Measurements from ENCODE around the gene ARMC7. TPM values are rescaled to one million over a fixed set of nuclear protein-coding genes. Genes with fewer than 3 reads are reported as not detected.

Gene ARMC7
- total RNA-seq, 1 donor from 2014 or later = 15.6 TPM

GRCh38 chr17:75091855-75092327, 17.9 kb upstream of the ARMC7 start:
- TF ChIP-seq CTCF (conservative IDR thresholded peaks at IDR 0.05) = no peak
- H3K27ac Mint-ChIP-seq (ENCODE audit: unreplicated experiment) = no peak overlapping the region
- H3K4me3 Mint-ChIP-seq = peak overlapping the region; percentile 2
- peaks cover 40% of the 10 kb centered on the region for H3K4me1 Mint-ChIP-seq
- H3K9me3 Mint-ChIP-seq = no peaks in the 10 kb centered on the region
- H3K27me3 Mint-ChIP-seq (ENCODE audit: low read depth) = no peaks in the 10 kb centered on the region
- H3K36me3 Mint-ChIP-seq (ENCODE audit: low read depth) = no peaks in the 10 kb centered on the region
- DNase-seq (ENCODE audit: low read depth, low spot score) = no peak

- Mint-ChIP-seq H3K27me3 (ENCODE audit: low read depth) (no peaks in the 10 kb centered on the region), H3K27ac (ENCODE audit: unreplicated experiment) (no peak overlapping the region), H3K4me1 (peaks cover 31% of the 10 kb centered on the region), H3K9me3 (no peaks in the 10 kb centered on the region), H3K36me3 (ENCODE audit: low read depth) (no peaks in the 10 kb centered on the region), H3K4me3 (no peak overlapping the region)
- no peak for DNase-seq (ENCODE audit: low read depth, low spot score)
- TF ChIP-seq CTCF (conservative IDR thresholded peaks at IDR 0.05) = no peak
These were observed 16.1 kb upstream of the ARMC7 start for GRCh38 chr17:75093548-75094158.

- Mint-ChIP-seq H3K4me1 (peaks cover 26% of the 10 kb centered on the region), H3K4me3 (no peak overlapping the region), H3K9me3 (no peaks in the 10 kb centered on the region), H3K36me3 (ENCODE audit: low read depth) (no peaks in the 10 kb centered on the region), H3K27me3 (ENCODE audit: low read depth) (no peaks in the 10 kb centered on the region), H3K27ac (ENCODE audit: unreplicated experiment) (no peak overlapping the region)
- no peak for TF ChIP-seq CTCF (conservative IDR thresholded peaks at IDR 0.05)
- no peak for DNase-seq (ENCODE audit: low read depth, low spot score)
These were observed 14.8 kb upstream of the ARMC7 start for GRCh38 chr17:75094871-75095399.

GRCh38 chr17:75096082-75096625, 13.6 kb upstream of the ARMC7 start:
- Mint-ChIP-seq H3K4me1 (peaks cover 19% of the 10 kb centered on the region), H3K4me3 (no peak overlapping the region)
- no peak for DNase-seq (ENCODE audit: low read depth, low spot score)

GRCh38 chr17:75097865-75098264, 11.9 kb upstream of the ARMC7 start:
- no peak for DNase-seq (ENCODE audit: low read depth, low spot score)
- no peaks in the 10 kb centered on the region for H3K9me3 Mint-ChIP-seq
- H3K4me3 Mint-ChIP-seq = no peak overlapping the region
- no peaks in the 10 kb centered on the region for H3K27me3 Mint-ChIP-seq (ENCODE audit: low read depth)
- H3K27ac Mint-ChIP-seq (ENCODE audit: unreplicated experiment) = no peak overlapping the region
- peaks cover 2% of the 10 kb centered on the region for H3K4me1 Mint-ChIP-seq
- no peaks in the 10 kb centered on the region for H3K36me3 Mint-ChIP-seq (ENCODE audit: low read depth)
- no peak for TF ChIP-seq CTCF (conservative IDR thresholded peaks at IDR 0.05)

More at GRCh38 chr17:75096082-75096625, 13.6 kb upstream of the ARMC7 start:
- H3K9me3 Mint-ChIP-seq = no peaks in the 10 kb centered on the region
- H3K36me3 Mint-ChIP-seq (ENCODE audit: low read depth) = no peaks in the 10 kb centered on the region
- TF ChIP-seq CTCF (conservative IDR thresholded peaks at IDR 0.05) = no peak
- H3K27me3 Mint-ChIP-seq (ENCODE audit: low read depth) = no peaks in the 10 kb centered on the region
- H3K27ac Mint-ChIP-seq (ENCODE audit: unreplicated experiment) = no peak overlapping the region

Measured in neural crest cell (in vitro differentiated cells).